ENCODE measurements around the gene PCK2. TPM values are rescaled to one million over a fixed set of nuclear protein-coding genes. Genes with fewer than 3 reads are reported as not detected.

Gene PCK2
- total and polyA plus RNA-seq, 2 of the 13 experiments (the other 11 are each of a cell fraction or from before 2014, with no cell fraction given), result 129 to 272 TPM

DNA sequence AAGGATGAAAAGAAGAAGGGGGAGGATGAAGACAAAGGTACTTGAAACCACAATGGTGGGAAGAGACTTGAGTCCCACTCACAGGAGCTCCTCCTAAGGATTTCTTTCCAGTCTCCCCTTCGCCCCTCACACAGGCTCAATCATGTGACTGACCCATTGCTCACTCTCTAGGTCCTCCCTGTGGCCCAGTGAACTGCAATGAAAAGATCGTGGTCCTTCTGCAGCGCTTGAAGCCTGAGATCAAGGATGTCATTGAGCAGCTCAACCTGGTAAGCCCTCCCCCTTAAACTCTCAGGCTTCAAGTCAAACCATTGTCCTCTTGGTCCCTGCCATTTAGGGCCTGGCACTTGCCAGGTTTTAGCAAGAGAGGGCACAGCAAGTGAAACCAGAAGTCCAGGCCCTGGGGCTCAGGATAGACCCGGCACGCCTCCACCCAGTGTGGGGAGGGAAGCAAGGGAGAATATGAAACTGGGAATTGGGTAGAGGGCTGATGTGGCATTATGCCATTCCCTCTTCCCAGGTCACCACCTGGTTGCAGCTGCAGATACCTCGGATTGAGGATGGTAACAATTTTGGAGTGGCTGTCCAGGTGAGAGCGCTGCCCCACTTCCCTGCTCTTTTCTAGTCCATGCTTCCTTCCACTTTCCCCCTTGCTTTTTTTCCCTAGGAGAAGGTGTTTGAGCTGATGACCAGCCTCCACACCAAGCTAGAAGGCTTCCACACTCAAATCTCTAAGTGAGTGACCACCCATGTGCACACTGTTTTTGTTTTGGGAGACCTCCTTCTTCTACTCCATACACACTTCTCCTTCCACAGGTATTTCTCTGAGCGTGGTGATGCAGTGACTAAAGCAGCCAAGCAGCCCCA lies 43.7 kb downstream of the PCK2 start (continued):
- no peak for TF ChIP-seq ZNF775 (CRISPR knock-in tag; IDR thresholded peaks at IDR 0.05; ENCODE audit: borderline replicate concordance)
- TF ChIP-seq PRPF4 (IDR thresholded peaks at IDR 0.05; ENCODE audit: low read depth, low read length, poor library complexity, severe bottlenecking), result no peak
- TF ChIP-seq HNF1B (CRISPR knock-in tag; IDR thresholded peaks at IDR 0.05), result no peak
- no peak for TF ChIP-seq ZFP82 (CRISPR knock-in tag; IDR thresholded peaks at IDR 0.05; ENCODE audit: borderline replicate concordance)
- no peak for TF ChIP-seq ZNF343 (CRISPR knock-in tag; IDR thresholded peaks at IDR 0.05)
- TF ChIP-seq POLR2AphosphoS5 (IDR thresholded peaks at IDR 0.05; ENCODE audit: low read depth, low read length), result peak; percentile 63
- no peak for TF ChIP-seq TGIF2 (CRISPR knock-in tag; IDR thresholded peaks at IDR 0.05)
- TF ChIP-seq POLR2A (IDR thresholded peaks at IDR 0.05; ENCODE audit: insufficient read depth in 1 of 2, low read depth in 2 of 2, low read length in 2 of 2), result 0 out of 4 replicates have a peak, but pooled peaks of 1 of the 2 experiments have one; percentile 39
- TF ChIP-seq ZNF180 (CRISPR knock-in tag; IDR thresholded peaks at IDR 0.05; ENCODE audit: borderline replicate concordance, low read depth), result no peak
- TF ChIP-seq FOXO4 (CRISPR knock-in tag; conservative IDR thresholded peaks at IDR 0.05), result no peak
- 0 out of 2 replicates have a peak, but pooled peaks have one; percentile 31 for TF ChIP-seq GATA4 (IDR thresholded peaks at IDR 0.05; ENCODE audit: borderline replicate concordance, low read depth)
- peak; percentile 30 for TF ChIP-seq ZNF781 (CRISPR knock-in tag; IDR thresholded peaks at IDR 0.05; ENCODE audit: borderline replicate concordance, not compliant biosample characterization)
- TF ChIP-seq ELF3 (CRISPR knock-in tag; IDR thresholded peaks at IDR 0.05), result 0 out of 2 replicates have a peak, but pooled peaks have one; percentile 18
- TF ChIP-seq KAT8 (CRISPR knock-in tag; IDR thresholded peaks at IDR 0.05), result no peak
- TF ChIP-seq, protein P1, sequence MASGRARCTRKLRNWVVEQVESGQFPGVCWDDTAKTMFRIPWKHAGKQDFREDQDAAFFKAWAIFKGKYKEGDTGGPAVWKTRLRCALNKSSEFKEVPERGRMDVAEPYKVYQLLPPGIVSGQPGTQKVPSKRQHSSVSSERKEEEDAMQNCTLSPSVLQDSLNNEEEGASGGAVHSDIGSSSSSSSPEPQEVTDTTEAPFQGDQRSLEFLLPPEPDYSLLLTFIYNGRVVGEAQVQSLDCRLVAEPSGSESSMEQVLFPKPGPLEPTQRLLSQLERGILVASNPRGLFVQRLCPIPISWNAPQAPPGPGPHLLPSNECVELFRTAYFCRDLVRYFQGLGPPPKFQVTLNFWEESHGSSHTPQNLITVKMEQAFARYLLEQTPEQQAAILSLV (CRISPR knock-in tag; IDR thresholded peaks at IDR 0.05; ENCODE audit: borderline replicate concordance), result 0 out of 2 replicates have a peak, but pooled peaks have one; percentile 15
- TF ChIP-seq, protein P2, sequence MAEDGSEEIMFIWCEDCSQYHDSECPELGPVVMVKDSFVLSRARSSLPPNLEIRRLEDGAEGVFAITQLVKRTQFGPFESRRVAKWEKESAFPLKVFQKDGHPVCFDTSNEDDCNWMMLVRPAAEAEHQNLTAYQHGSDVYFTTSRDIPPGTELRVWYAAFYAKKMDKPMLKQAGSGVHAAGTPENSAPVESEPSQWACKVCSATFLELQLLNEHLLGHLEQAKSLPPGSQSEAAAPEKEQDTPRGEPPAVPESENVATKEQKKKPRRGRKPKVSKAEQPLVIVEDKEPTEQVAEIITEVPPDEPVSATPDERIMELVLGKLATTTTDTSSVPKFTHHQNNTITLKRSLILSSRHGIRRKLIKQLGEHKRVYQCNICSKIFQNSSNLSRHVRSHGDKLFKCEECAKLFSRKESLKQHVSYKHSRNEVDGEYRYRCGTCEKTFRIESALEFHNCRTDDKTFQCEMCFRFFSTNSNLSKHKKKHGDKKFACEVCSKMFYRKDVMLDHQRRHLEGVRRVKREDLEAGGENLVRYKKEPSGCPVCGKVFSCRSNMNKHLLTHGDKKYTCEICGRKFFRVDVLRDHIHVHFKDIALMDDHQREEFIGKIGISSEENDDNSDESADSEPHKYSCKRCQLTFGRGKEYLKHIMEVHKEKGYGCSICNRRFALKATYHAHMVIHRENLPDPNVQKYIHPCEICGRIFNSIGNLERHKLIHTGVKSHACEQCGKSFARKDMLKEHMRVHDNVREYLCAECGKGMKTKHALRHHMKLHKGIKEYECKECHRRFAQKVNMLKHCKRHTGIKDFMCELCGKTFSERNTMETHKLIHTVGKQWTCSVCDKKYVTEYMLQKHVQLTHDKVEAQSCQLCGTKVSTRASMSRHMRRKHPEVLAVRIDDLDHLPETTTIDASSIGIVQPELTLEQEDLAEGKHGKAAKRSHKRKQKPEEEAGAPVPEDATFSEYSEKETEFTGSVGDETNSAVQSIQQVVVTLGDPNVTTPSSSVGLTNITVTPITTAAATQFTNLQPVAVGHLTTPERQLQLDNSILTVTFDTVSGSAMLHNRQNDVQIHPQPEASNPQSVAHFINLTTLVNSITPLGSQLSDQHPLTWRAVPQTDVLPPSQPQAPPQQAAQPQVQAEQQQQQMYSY (CRISPR knock-in tag; IDR thresholded peaks at IDR 0.05), result no peak
- TF ChIP-seq MED8 (CRISPR knock-in tag; IDR thresholded peaks at IDR 0.05; ENCODE audit: insufficient replicate concordance), result no peak
- TF ChIP-seq MIER2 (CRISPR knock-in tag; IDR thresholded peaks at IDR 0.05), result no peak
- TF ChIP-seq MED1 (CRISPR knock-in tag; IDR thresholded peaks at IDR 0.05), result 0 out of 2 replicates have a peak, but pooled peaks have one; percentile 7
- TF ChIP-seq ISX (CRISPR knock-in tag; conservative IDR thresholded peaks at IDR 0.05), result no peak
- TF ChIP-seq, protein P3, sequence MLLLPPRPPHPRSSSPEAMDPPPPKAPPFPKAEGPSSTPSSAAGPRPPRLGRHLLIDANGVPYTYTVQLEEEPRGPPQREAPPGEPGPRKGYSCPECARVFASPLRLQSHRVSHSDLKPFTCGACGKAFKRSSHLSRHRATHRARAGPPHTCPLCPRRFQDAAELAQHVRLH (CRISPR knock-in tag; IDR thresholded peaks at IDR 0.05; ENCODE audit: borderline replicate concordance, low read depth), result no peak; the same call in 1 of the 2 replicates
